Gastroesophageal sphincter (tissue), 3 donors: ENCODE results near the gene JAKMIP2.

Experiments
- CTCF ChIP-seq, 4 experiments: fragments of 200-600 bp in 2 of 4; fragments of 450-650 bp in 2 of 4; sonication (generic) in 1 of 4; IDR thresholded peaks; one replicate each; pipeline ENCODE4 v1.5.1; 2017 to 2019; ENCODE audit warnings: antibody characterized with exemption in 4 of 4, mild to moderate bottlenecking in 2 of 4, moderate library complexity in 2 of 4
- EP300 ChIP-seq: sonication (generic); formaldehyde crosslinking; IDR thresholded peaks from one replicate; pipeline ENCODE4 v1.6.1; 2017; ENCODE audit warnings: antibody characterized with exemption, mild to moderate bottlenecking
- POLR2A ChIP-seq, 2 donors: fragments of 450-650 bp; IDR thresholded peaks; one replicate each; pipeline ENCODE4 v1.6.1; 2017; ENCODE audit warnings: antibody characterized with exemption in 2 of 2, mild to moderate bottlenecking in 2 of 2, moderate library complexity in 1 of 2
- POLR2AphosphoS5 ChIP-seq: sonication (generic); formaldehyde crosslinking; IDR thresholded peaks from one replicate; pipeline ENCODE4 v1.6.1; 2017; ENCODE audit warnings: antibody characterized with exemption

GRCh38 chr5:147558826-147559225 is 223.7 kb downstream of the JAKMIP2 start:
- TF ChIP-seq CTCF (IDR thresholded peaks at IDR 0.05) (peak; percentile 65 to 86 (median 84)), POLR2A (IDR thresholded peaks at IDR 0.05) (no peak), POLR2AphosphoS5 (no peak), EP300 (no peak)
